ENCODE results near the gene DENND1A. TPM values are rescaled to one million over a fixed set of nuclear protein-coding genes. Genes with fewer than 3 reads are reported as not detected.

The DENND1A gene
- total RNA-seq, 1 donor from 2014 or later, result 14.9 TPM

- intact Hi-C loops (cut with micrococcal nuclease), result no loop called here
These were observed 568.0 kb downstream of the DENND1A start for GRCh38 chr9:123361731-123362510.

- intact Hi-C loops (cut with micrococcal nuclease), result no loop called here
These were observed 568.7 kb downstream of the DENND1A start for GRCh38 chr9:123361086-123361730.

GRCh38 chr9:123360161-123361085, 569.5 kb downstream of the DENND1A start:
- intact Hi-C loops (cut with micrococcal nuclease), result no loop called here

GRCh38 chr9:123359546-123359945, 570.4 kb downstream of the DENND1A start:
- intact Hi-C loops (cut with micrococcal nuclease), result no loop called here

DNA sequence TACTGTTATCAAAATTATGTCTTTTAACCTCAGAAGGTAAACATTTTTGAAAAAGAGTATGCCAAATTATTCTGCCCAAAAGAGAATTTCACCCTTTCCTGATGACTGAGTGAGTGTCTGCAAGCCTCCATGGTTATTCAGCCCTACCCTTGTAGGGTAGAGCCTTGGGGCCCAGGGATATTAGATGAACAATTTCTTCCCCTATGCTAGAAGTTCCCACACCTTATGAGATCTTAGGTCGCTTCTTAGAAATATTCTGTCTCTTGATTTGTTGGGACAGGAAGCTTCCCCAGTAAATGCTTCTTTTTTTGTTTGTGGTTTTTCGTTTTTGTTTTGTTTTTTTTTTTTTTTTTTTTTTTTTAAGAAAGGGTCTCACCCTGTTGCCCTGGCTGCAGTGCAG, 570.8 kb downstream of the DENND1A start:
- intact Hi-C loops (cut with micrococcal nuclease), result no loop called here

DNA sequence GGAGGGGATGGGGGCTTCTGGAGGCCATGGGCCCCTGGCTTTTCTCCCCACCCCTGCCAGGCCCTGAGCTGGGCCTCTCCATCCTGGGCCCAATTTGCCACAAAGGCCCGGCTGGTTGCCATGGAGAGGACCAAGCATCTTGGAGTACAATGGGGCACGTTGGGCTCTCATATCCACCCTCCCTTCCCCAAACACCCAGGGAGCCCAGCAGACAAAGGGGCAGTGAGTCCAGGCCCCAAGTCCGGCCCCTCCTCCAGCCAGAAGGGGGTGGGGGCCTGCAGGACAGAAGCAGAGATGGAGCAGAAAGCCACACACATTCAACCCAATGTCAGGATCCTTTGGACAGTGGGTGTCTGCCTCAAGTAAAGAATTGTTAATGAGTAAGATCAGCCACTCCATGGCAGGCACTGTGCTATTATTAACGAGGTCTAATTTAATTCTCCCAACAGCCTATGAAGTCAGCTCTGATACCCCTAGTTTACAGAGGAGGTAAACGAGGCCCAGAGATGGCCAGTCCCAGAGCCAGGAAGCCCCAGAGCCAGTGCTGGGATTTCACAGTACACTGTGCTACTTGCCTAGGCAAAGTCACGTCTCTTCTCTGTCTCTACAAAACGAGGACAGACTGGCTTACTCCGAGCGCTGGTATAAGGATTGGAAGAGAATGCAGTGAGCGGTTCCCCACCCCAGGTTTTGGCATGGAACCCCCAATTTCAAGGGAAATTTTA, 571.6 kb downstream of the DENND1A start:
- intact Hi-C loops (cut with micrococcal nuclease), result no loop called here

DNA sequence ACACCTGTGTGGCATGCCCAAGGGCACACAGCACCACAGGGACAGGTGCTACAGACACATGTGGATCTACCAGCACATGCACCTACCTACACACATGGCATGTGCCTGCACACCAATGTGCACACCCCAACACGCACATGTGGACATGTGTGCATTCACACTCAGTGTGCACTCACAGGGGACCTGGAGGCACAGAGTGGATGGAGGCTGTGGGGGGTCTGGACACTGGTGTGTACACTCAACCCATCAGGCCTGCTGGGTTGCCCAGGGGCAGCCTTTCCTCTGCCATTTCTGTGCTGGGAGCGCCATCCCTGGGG, 572.2 kb downstream of the DENND1A start:
- intact Hi-C loops (cut with micrococcal nuclease), result no loop called here

GRCh38 chr9:123356851-123357742, 572.8 kb downstream of the DENND1A start:
- intact Hi-C loops (cut with micrococcal nuclease), result no loop called here

- intact Hi-C loops (cut with micrococcal nuclease), result no loop called here
These were observed 574.0 kb downstream of the DENND1A start, which contains the start of gene CRB2 for GRCh38 chr9:123355761-123356431. TSS of gene CRB2 (plus strand) at chr9:123356197. CDS start at chr9:123356261, 64 bp downstream.

DNA sequence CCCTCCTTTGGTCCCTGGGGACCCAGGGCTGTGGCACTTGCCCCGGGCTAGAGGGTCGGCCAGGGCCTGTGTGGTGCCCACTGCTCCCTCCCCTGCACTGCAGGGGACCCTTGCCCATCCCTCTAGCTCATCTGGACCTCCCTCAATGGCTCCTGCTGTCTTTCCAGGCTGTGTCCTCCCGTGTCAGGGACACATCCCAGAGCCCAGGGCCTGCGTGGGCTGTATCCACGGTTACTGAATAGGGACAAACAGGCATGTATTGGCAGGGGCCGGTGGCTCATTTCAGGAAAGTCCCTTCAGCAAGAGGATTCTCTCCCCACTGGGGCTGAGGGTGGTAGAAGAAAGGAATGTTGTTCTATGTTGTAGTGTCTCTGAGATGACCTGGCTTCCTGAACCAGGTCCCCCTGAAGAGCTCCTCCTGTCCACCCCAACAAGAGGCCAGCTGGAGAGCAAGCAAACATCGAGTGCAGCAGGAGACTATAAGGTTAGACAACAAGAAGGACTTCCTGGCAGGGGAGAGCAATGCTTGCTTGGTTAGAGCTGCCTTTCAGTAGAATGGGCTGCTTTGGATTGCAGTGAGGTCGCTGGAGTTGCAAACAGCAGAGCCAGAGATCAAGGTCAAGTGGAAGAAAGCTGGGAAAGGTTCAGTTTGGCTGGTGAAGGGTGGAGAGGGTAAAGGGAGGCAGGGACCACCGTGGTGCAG, 575.0 kb downstream of the DENND1A start:
- intact Hi-C loops (cut with micrococcal nuclease), result loop anchor here (1.0 to 5.0 kb wide), 2 partner anchors 30 to 363 kb away; no protein-coding TSS in a partner anchor

- intact Hi-C loops (cut with micrococcal nuclease), result loop anchor here (1.0 to 5.0 kb wide), 2 partner anchors 31 to 362 kb away; no protein-coding TSS in a partner anchor
These were observed 575.8 kb downstream of the DENND1A start for GRCh38 chr9:123353984-123354591.

GRCh38 chr9:123353041-123353440, 576.9 kb downstream of the DENND1A start:
- intact Hi-C loops (cut with micrococcal nuclease), result loop anchor here (5.0 kb wide), 1 partner anchor 361 kb away; no protein-coding TSS in a partner anchor

DNA sequence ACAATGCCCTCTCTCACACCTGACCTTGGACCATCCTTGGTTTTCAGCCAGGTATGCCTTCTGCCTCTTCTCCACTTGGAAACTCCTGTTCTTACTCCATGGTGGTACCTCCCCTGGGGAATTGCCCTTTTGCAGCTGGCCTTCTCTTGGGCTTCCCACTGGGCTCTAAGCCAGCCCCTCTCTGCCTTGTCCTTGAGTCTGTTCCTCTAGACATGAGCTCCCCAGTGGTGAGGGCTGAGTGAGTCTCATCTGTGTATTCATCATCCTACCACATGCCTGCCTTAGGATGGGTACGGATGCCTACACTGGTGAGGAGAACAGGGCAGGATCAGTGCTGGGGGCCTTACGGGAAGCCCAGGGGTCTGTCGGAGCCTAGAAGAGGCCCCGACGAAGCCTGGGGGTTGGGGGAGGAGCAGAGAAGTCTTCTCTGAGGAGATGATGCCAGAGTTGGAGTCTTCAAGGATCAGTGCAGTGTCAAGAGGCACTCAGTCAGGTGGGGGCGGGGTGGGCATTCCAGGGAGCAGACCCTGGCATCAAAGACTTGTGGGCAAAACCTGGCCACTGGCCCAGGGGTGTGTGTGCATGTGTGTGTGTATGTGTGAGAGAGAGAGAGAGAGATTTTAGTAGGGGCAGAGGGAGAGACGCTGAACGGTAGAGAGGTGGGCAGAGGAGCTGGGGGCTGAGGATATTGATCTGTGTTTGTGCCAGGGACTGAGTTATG, 579.2 kb downstream of the DENND1A start:
- intact Hi-C loops (cut with micrococcal nuclease), result loop anchor here (1.0 to 5.0 kb wide), 9 partner anchors 35 to 886 kb away; partner anchors contain the start of genes RC3H2 and STRBP

- intact Hi-C loops (cut with micrococcal nuclease), result loop anchor here (1.0 to 10.0 kb wide), 11 partner anchors 35 to 1085 kb away; partner anchors contain the start of genes MRRF, RBM18, RC3H2 and STRBP
These were observed 580.0 kb downstream of the DENND1A start for GRCh38 chr9:123349691-123350480.

GRCh38 chr9:123349033-123349432, 580.9 kb downstream of the DENND1A start:
- intact Hi-C loops (cut with micrococcal nuclease), result loop anchor here (5.0 to 10.0 kb wide), 2 partner anchors 42 to 1084 kb away; partner anchors contain the start of genes MRRF and RBM18

DNA sequence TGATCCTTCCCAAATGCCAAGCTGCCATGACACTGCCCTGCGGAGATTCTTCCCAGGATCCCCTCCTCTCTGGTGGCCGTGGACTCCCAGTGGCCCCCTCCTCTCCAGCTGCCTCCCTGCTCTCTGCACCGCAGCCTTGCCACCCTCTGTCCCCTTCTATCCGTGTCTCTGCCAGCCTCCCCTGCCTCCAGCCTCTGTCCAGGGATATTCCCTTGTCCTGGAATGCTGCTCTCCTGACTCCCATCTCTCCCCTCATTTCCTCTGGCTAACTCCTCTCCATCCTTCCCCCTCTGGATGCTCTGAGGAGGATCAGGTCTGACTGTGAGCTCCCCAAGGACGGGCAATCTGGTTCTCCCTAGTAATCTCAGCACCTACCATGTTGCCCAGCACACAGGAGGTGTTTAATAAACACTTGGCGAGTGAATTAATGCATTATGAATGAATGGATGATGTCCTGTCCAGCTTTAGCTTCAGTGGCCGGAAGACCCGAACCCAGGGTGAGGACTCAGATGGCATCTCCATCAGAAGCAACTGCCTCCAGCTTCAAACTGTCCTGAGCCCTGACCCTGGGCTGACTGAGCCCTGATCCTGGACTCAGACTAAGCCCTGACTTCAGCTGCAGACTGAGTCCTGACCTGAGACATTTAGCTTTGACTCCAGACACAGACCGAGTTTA, 581.5 kb downstream of the DENND1A start:
- intact Hi-C loops (cut with micrococcal nuclease), result loop anchor here (5.0 to 10.0 kb wide), 2 partner anchors 41 to 1084 kb away; partner anchors contain the start of genes MRRF and RBM18
